HG03135 (cell line): ENCODE data around the gene OR3A2.
"Not testable (repeated sequence)": the region's sequence is repeated elsewhere in the genome, so short reads cannot be mapped to it uniquely, and the experiment has no call there.

Experiments used
- ATAC-seq: cut with Tn5 transposase; IDR thresholded peaks from one replicate; pipeline ENCODE4 v1.9.1; 2021; ENCODE audit warnings: mild to moderate bottlenecking, moderate library complexity; ENCODE audit not compliant: unreplicated experiment

The OR3A2 gene

DNA sequence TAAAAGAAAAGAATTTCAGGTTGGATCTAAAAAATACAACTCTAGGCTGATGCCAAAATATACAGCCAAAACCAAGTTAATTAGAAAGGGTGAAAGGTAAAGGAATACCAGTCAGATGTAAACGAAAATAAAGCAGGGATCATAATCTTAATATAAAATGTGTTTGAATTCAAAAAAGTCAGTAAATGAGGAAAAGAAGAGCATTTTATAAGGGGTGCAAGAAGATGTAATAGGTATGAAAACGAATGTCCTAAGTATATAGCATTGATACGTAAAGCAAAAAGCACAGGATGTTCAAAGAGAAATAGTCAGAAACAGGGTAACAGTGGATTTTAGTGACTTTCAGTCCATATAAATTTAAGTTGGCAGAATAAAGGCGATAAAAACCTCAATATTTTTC, 90.5 kb downstream of the OR3A2 start:
- no peak for ATAC-seq

GRCh38 chr17:3293548-3293947, 92.6 kb downstream of the OR3A2 start:
- ATAC-seq = not testable (repeated sequence)

DNA sequence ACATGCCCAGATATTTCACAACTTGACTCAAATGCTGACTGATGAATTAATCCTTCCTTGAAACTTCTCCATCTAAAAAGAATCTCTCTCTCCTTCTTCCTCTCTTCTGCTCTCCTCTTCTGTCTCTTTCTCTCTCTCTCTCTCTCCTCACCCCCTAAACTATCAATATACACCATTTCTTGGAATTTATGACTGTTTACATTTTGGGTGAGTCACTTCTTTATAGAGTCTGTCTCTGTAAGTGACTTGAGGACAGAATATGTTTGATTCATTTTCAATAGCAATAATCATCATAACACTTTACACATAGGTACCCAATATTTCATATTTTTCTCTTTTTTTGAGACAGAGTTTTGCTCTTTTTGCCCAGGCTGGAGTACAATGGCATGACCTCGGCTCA, 103.2 kb downstream of the OR3A2 start:
- ATAC-seq = no peak

GRCh38 chr17:3276126-3276525, 110.0 kb downstream of the OR3A2 start:
- no peak for ATAC-seq

DNA sequence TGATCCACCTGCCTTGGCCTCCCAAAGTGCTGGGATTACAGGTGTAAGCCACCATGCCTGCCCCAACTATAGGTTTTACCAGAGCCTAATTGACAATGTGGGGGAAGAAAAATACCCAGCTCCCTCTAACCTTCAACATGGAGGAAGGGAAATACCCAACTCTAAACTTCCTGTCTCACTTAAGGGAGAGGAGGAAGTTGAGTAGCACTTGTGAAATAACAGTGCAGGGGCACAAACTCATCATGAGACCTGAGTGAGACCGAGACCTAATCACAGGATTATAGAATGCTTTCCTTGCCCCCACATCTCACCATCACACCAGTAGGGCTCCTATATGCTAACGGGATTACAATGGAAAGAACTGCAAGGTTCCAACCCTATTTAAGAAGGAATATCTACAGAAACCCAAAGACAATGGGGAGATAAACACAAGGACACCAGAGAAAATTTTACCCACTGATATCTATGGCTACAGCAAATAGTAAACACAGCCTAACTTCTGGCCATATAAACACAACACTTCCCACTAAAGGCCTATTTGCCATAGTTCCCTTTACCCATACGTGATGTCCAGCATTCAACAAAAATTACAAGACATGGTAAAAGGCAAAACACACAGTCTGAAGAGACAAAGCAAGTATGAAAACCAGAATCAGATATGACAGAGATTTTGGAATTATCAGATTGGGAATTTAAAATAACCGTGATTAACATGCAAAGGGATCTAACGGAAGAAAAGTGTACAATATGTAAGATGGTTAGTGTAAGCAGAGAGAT, 114.8 kb downstream of the OR3A2 start:
- no peak for ATAC-seq

GRCh38 chr17:3260600-3260999, 125.5 kb downstream of the OR3A2 start:
- ATAC-seq = no peak

- ATAC-seq = no peak
Observed at GRCh38 chr17:3260163-3260562, 125.9 kb downstream of the OR3A2 start.

DNA sequence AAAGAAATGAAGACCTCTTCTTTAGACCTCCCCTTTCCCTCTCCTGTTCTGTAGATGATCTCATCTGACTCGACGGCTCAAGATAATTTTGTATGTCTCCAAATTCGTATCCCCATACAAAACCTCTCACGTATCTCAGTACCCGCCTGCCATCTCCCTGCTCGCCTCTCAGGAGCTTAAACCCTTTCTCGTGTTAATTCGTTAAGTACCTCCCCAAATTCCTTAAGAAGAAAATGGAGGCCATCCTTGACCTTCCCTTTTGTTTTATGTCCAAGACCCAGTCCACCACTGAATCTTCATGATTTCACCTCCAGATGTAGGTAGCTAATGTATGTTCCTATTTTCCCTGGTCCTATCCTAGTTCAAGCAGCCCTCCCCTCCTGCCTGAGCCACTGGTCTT, 129.5 kb downstream of the OR3A2 start:
- ATAC-seq = no peak

GRCh38 chr17:3249013-3249412, 137.1 kb downstream of the OR3A2 start:
- ATAC-seq = not testable (repeated sequence)

- not testable (repeated sequence) for ATAC-seq
Observed at GRCh38 chr17:3244841-3245240, 141.3 kb downstream of the OR3A2 start.

DNA sequence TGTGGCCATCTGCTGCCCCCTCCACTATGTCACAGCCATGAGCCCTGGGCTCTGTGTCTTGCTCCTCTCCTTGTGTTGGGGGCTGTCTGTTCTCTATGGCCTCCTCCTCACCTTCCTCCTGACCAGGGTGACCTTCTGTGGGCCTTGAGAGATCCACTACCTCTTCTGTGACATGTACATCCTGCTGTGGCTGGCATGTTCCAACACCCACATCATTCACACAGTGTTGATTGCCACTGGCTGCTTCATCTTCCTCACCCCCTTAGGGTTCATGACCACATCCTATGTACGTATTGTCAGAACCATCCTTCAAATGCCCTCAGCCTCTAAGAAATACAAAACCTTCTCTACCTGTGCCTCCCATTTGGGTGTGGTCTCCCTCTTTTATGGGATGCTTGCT, 145.1 kb downstream of the OR3A2 start:
- not testable (repeated sequence) for ATAC-seq

DNA sequence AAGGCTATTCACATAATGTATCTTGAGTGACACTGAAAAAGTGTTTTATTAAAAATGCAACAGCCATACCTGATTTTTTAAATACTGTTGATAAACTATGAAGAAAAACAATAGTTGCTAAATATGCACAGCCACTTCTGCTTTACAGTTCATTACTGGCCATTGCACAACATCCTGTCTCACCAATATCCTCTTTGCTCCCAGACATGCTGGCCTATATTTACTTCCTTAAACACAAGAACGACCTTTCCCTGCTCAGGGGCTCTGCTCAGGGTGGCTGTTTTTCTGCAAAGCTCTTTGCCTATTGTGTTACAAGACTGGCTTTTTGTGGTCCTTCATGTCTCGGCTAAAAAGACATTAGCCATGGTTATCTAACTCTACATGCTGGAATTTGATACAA, 147.4 kb downstream of the OR3A2 start:
- ATAC-seq = not testable (repeated sequence)

DNA sequence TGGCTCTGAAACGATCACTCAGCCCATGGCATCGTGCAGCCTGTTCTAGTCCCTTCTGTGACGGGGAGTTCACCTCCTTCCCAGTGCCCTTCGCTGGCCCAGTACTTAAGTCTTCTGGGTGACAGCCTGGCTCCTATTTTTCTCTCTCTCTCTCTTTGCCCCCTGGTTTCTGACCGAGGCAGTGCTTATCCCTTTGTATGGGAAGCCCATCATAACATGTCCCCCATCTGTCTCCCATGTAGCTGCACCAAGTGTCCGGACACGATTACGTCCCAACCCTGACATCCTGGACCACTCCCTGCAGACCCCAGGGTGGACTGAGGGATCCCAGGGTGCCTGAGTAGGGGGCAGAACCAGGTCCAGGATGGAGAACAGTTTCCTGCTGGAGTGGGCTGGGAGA, 153.8 kb downstream of the OR3A2 start:
- not testable (repeated sequence) for ATAC-seq
